Stimulated activated memory B cell treated with anti-CD40 and anti-IgM and Interleukin-4, amounts not matched to agents 10 μg/mL and 1 μg/mL and 100 μg/mL, for 72 hours (primary cell): Measurements from ENCODE around the gene CTCF.

ENCODE experiments used
- ATAC-seq: fragments of 150-1000 bp; cut with Tn5 transposase; 2 replicates; pipeline ENCODE4 v1.10.0; 2021
- H3K27ac Mint-ChIP-seq: one replicate; pipeline ENCODE4 v1.8.0; 2022; ENCODE audit warnings: mild to moderate bottlenecking, mixed read lengths
- H3K27me3 Mint-ChIP-seq: one replicate; pipeline ENCODE4 v1.8.0; 2022; ENCODE audit warnings: mixed read lengths
- H3K36me3 Mint-ChIP-seq: one replicate; pipeline ENCODE4 v1.8.0; 2022; ENCODE audit warnings: mixed read lengths
- H3K4me1 Mint-ChIP-seq: one replicate; pipeline ENCODE4 v1.8.0; 2022; ENCODE audit warnings: mixed read lengths
- H3K4me3 Mint-ChIP-seq: one replicate; pipeline ENCODE4 v1.8.0; 2022; ENCODE audit warnings: mild to moderate bottlenecking, moderate library complexity, mixed read lengths
- H3K9me3 Mint-ChIP-seq: one replicate; pipeline ENCODE4 v1.8.0; 2022; ENCODE audit warnings: mixed read lengths

The CTCF gene

GRCh38 chr16:67551091-67551490 lies 11.2 kb upstream of the CTCF start:
- H3K4me3 Mint-ChIP-seq, result no peak overlapping the region
- no peaks in the 10 kb centered on the region for H3K27me3 Mint-ChIP-seq
- peaks cover 26% of the 10 kb centered on the region for H3K36me3 Mint-ChIP-seq
- H3K27ac Mint-ChIP-seq, result peak overlapping the region; percentile 96
- peaks cover 81% of the 10 kb centered on the region for H3K4me1 Mint-ChIP-seq
- no peak for ATAC-seq
- no peaks in the 10 kb centered on the region for H3K9me3 Mint-ChIP-seq

- H3K4me3 Mint-ChIP-seq, result peak overlapping the region; percentile 33
- H3K9me3 Mint-ChIP-seq, result no peaks in the 10 kb centered on the region
- no peak for ATAC-seq
- H3K27me3 Mint-ChIP-seq, result no peaks in the 10 kb centered on the region
- H3K4me1 Mint-ChIP-seq, result peaks cover 78% of the 10 kb centered on the region
- peaks cover 26% of the 10 kb centered on the region for H3K36me3 Mint-ChIP-seq
- H3K27ac Mint-ChIP-seq, result peak overlapping the region; percentile 96
Observed at GRCh38 chr16:67551972-67552371, 10.4 kb upstream of the CTCF start.

- ATAC-seq, result no peak
- Mint-ChIP-seq H3K9me3 (no peaks in the 10 kb centered on the region), H3K36me3 (peaks cover 26% of the 10 kb centered on the region), H3K27me3 (no peaks in the 10 kb centered on the region), H3K4me3 (peak overlapping the region; percentile 33), H3K4me1 (peaks cover 78% of the 10 kb centered on the region), H3K27ac (peak overlapping the region; percentile 96)
Observed at GRCh38 chr16:67552476-67552875, 9.8 kb upstream of the CTCF start.

- H3K27ac Mint-ChIP-seq, result peak overlapping the region; percentile 88
- H3K9me3 Mint-ChIP-seq, result no peaks in the 10 kb centered on the region
- H3K4me3 Mint-ChIP-seq, result no peak overlapping the region
- H3K36me3 Mint-ChIP-seq, result peaks cover 15% of the 10 kb centered on the region
- peaks cover 58% of the 10 kb centered on the region for H3K4me1 Mint-ChIP-seq
- H3K27me3 Mint-ChIP-seq, result no peaks in the 10 kb centered on the region
- ATAC-seq, result peak; percentile 83
Observed at GRCh38 chr16:67555795-67556212, 6.5 kb upstream of the CTCF start.

GRCh38 chr16:67558859-67559258 lies 3.5 kb upstream of the CTCF start:
- Mint-ChIP-seq H3K9me3 (no peaks in the 10 kb centered on the region), H3K27ac (no peak overlapping the region), H3K36me3 (peaks cover 19% of the 10 kb centered on the region), H3K27me3 (no peaks in the 10 kb centered on the region), H3K4me3 (no peak overlapping the region), H3K4me1 (peaks cover 46% of the 10 kb centered on the region)
- no peak for ATAC-seq

- Mint-ChIP-seq H3K27me3 (no peaks in the 10 kb centered on the region), H3K36me3 (peaks cover 13% of the 10 kb centered on the region), H3K4me3 (peak overlapping the region; percentile 90), H3K27ac (peak overlapping the region; percentile 96), H3K4me1 (peaks cover 51% of the 10 kb centered on the region), H3K9me3 (no peaks in the 10 kb centered on the region)
- ATAC-seq, result no peak
Observed at GRCh38 chr16:67560827-67561342, 1.4 kb upstream of the CTCF start.

- no peak for ATAC-seq
Observed at GRCh38 chr16:67561501-67561823, 864 bp upstream of the CTCF start.

GRCh38 chr16:67561824-67562525 lies 351 bp upstream of the CTCF start:
- peak; percentile 95 for ATAC-seq
- H3K36me3 Mint-ChIP-seq, result peaks cover 13% of the 10 kb centered on the region
- no peaks in the 10 kb centered on the region for H3K27me3 Mint-ChIP-seq
- H3K4me3 Mint-ChIP-seq, result peak overlapping the region; percentile 90
- no peaks in the 10 kb centered on the region for H3K9me3 Mint-ChIP-seq
- H3K4me1 Mint-ChIP-seq, result peaks cover 52% of the 10 kb centered on the region
- H3K27ac Mint-ChIP-seq, result peak overlapping the region; percentile 96

More at GRCh38 chr16:67561501-67561823, 864 bp upstream of the CTCF start:
- peak overlapping the region; percentile 96 for H3K27ac Mint-ChIP-seq
- H3K4me1 Mint-ChIP-seq, result peaks cover 49% of the 10 kb centered on the region
- peaks cover 13% of the 10 kb centered on the region for H3K36me3 Mint-ChIP-seq
- no peaks in the 10 kb centered on the region for H3K27me3 Mint-ChIP-seq
- no peaks in the 10 kb centered on the region for H3K9me3 Mint-ChIP-seq
- H3K4me3 Mint-ChIP-seq, result peak overlapping the region; percentile 90

GRCh38 chr16:67562918-67563707 lies 787 bp downstream of the CTCF start:
- H3K36me3 Mint-ChIP-seq, result peaks cover 13% of the 10 kb centered on the region
- ATAC-seq, result peak; percentile 20
- no peaks in the 10 kb centered on the region for H3K27me3 Mint-ChIP-seq

GRCh38 chr16:67563708-67564468 lies 1.6 kb downstream of the CTCF start:
- peak overlapping the region; percentile 90 for H3K4me3 Mint-ChIP-seq
- peaks cover 62% of the 10 kb centered on the region for H3K4me1 Mint-ChIP-seq
- no peak for ATAC-seq
- H3K36me3 Mint-ChIP-seq, result peaks cover 13% of the 10 kb centered on the region
- H3K27ac Mint-ChIP-seq, result peak overlapping the region; percentile 96
- H3K27me3 Mint-ChIP-seq, result no peaks in the 10 kb centered on the region
- no peaks in the 10 kb centered on the region for H3K9me3 Mint-ChIP-seq

More at GRCh38 chr16:67562918-67563707, 787 bp downstream of the CTCF start:
- H3K9me3 Mint-ChIP-seq, result no peaks in the 10 kb centered on the region
- H3K27ac Mint-ChIP-seq, result peak overlapping the region; percentile 96
- peaks cover 54% of the 10 kb centered on the region for H3K4me1 Mint-ChIP-seq
- H3K4me3 Mint-ChIP-seq, result peak overlapping the region; percentile 90

GRCh38 chr16:67565470-67566100 lies 3.3 kb downstream of the CTCF start:
- Mint-ChIP-seq H3K27ac (peak overlapping the region; percentile 96), H3K36me3 (peaks cover 6% of the 10 kb centered on the region), H3K9me3 (no peaks in the 10 kb centered on the region), H3K27me3 (no peaks in the 10 kb centered on the region), H3K4me3 (peak overlapping the region; percentile 90), H3K4me1 (peaks cover 62% of the 10 kb centered on the region)
- ATAC-seq, result no peak

- H3K27ac Mint-ChIP-seq, result no peak overlapping the region
- ATAC-seq, result no peak
Observed at GRCh38 chr16:67571464-67571863, 9.1 kb downstream of the CTCF start.

GRCh38 chr16:67571981-67572431 lies 9.7 kb downstream of the CTCF start:
- H3K4me1 Mint-ChIP-seq, result peaks cover 23% of the 10 kb centered on the region
- peaks cover 18% of the 10 kb centered on the region for H3K36me3 Mint-ChIP-seq

More at GRCh38 chr16:67571464-67571863, 9.1 kb downstream of the CTCF start:
- no peaks in the 10 kb centered on the region for H3K9me3 Mint-ChIP-seq
- no peak overlapping the region for H3K4me3 Mint-ChIP-seq
- no peaks in the 10 kb centered on the region for H3K27me3 Mint-ChIP-seq
- peaks cover 18% of the 10 kb centered on the region for H3K36me3 Mint-ChIP-seq
- H3K4me1 Mint-ChIP-seq, result peaks cover 28% of the 10 kb centered on the region

GRCh38 chr16:67579686-67580085 lies 17.4 kb downstream of the CTCF start:
- peaks cover 27% of the 10 kb centered on the region for H3K36me3 Mint-ChIP-seq
- H3K9me3 Mint-ChIP-seq, result no peaks in the 10 kb centered on the region
- H3K4me1 Mint-ChIP-seq, result peaks cover 12% of the 10 kb centered on the region
- ATAC-seq, result no peak
- no peaks in the 10 kb centered on the region for H3K27me3 Mint-ChIP-seq
- no peak overlapping the region for H3K4me3 Mint-ChIP-seq
- H3K27ac Mint-ChIP-seq, result peak overlapping the region; percentile 30

More at GRCh38 chr16:67571981-67572431, 9.7 kb downstream of the CTCF start:
- no peak overlapping the region for H3K27ac Mint-ChIP-seq
- no peak overlapping the region for H3K4me3 Mint-ChIP-seq
- H3K27me3 Mint-ChIP-seq, result no peaks in the 10 kb centered on the region
- ATAC-seq, result no peak
- H3K9me3 Mint-ChIP-seq, result no peaks in the 10 kb centered on the region
